Calu3 (cell line): ENCODE results near the gene OR52B2. TPM values are rescaled to one million over a fixed set of nuclear protein-coding genes. Genes with fewer than 3 reads are reported as not detected.

Source experiments
- BruUV-seq: library from RNA; stranded (reverse); fragments of 400-500 nt; replicated peaks from 2 replicates; lab custom pipeline; 2021; lab: Mats Ljungman, UMichigan
- CTCF ChIA-PET: fragments of 300-600 bp; sonication (Branson Sonifier 250); formaldehyde crosslinking; loops from one replicate; lab custom pipeline; 2022; ENCODE audit warnings: antibody characterized with exemption; lab: Charles Lee
- DNase-seq: peaks from one replicate; pipeline ENCODE4 v3.0.0; 2022
- H3K27ac Mint-ChIP-seq: one replicate; pipeline ENCODE4 v1.8.0; 2022; ENCODE audit warnings: mixed read lengths; ENCODE audit not compliant: unreplicated experiment
- H3K27me3 Mint-ChIP-seq: one replicate; pipeline ENCODE4 v1.8.0; 2022; ENCODE audit warnings: mixed read lengths; ENCODE audit not compliant: unreplicated experiment
- H3K36me3 Mint-ChIP-seq: one replicate; pipeline ENCODE4 v1.8.0; 2022; ENCODE audit warnings: mild to moderate bottlenecking, moderate library complexity, mixed read lengths; ENCODE audit not compliant: insufficient read depth, unreplicated experiment
- H3K4me1 Mint-ChIP-seq: one replicate; pipeline ENCODE4 v1.8.0; 2022; ENCODE audit warnings: mild to moderate bottlenecking, low read depth, mixed read lengths; ENCODE audit not compliant: unreplicated experiment
- H3K4me3 Mint-ChIP-seq: one replicate; pipeline ENCODE4 v1.8.0; 2022; ENCODE audit warnings: mild to moderate bottlenecking, low read depth, moderate library complexity, mixed read lengths; ENCODE audit not compliant: unreplicated experiment
- H3K9me3 Mint-ChIP-seq: one replicate; pipeline ENCODE4 v1.8.0; 2022; ENCODE audit warnings: low read depth, mixed read lengths; ENCODE audit not compliant: unreplicated experiment
- intact Hi-C: fragments of 100-400 bp; cut with micrococcal nuclease; formaldehyde crosslinking; loops from one replicate; pipeline ENCODE4 v1.10.0; 2022; ENCODE audit not compliant: unreplicated experiment
- total RNA-seq: library from RNA; stranded (reverse); gene quantifications from 2 replicates; pipeline ENCODE4 v1.2.3, GENCODE V29; 2022
- TF ChIP-seq, protein P1 (sequence below): fragments of 200-600 bp; IDR thresholded peaks from one replicate; pipeline ENCODE4 v1.8.0; 2022; ENCODE audit warnings: antibody characterized with exemption; ENCODE audit not compliant: unreplicated experiment

Gene OR52B2
- total RNA-seq, 1 experiment from 2014 or later: not detected

DNA sequence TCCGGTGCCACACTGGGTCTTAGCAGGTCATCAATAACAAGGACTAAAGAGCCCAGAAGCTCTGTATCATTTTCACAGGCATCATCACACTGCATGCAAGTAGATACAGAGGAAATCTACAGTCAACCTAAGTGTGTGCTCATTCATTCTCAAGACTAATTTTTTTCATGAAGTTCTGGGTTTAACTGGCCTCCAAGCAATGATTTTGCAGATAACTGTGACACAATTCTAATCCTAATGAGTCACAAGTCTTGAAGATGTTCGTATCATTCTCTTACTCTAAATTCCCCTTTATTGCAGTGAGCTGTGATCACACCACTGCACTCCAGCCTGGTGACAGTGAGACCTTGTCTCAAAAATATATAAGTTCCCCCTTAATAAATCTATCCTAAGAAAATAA is 31.4 kb upstream of the OR52B2 start:
- Mint-ChIP-seq H3K9me3 (no peaks in the 10 kb centered on the region), H3K4me3 (no peak overlapping the region), H3K36me3 (no peaks in the 10 kb centered on the region), H3K27me3 (no peaks in the 10 kb centered on the region), H3K4me1 (no peaks in the 10 kb centered on the region), H3K27ac (no peak overlapping the region)
- BruUV-seq: no TSS peak
- intact Hi-C loops: no loop called here
- DNase-seq: no peak
- CTCF ChIA-PET: interaction anchor here (0.8 kb wide), 1 partner anchor 152 kb away, joined by 3 read pairs; no protein-coding TSS in a partner anchor
- TF ChIP-seq, protein P1, sequence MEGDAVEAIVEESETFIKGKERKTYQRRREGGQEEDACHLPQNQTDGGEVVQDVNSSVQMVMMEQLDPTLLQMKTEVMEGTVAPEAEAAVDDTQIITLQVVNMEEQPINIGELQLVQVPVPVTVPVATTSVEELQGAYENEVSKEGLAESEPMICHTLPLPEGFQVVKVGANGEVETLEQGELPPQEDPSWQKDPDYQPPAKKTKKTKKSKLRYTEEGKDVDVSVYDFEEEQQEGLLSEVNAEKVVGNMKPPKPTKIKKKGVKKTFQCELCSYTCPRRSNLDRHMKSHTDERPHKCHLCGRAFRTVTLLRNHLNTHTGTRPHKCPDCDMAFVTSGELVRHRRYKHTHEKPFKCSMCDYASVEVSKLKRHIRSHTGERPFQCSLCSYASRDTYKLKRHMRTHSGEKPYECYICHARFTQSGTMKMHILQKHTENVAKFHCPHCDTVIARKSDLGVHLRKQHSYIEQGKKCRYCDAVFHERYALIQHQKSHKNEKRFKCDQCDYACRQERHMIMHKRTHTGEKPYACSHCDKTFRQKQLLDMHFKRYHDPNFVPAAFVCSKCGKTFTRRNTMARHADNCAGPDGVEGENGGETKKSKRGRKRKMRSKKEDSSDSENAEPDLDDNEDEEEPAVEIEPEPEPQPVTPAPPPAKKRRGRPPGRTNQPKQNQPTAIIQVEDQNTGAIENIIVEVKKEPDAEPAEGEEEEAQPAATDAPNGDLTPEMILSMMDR: no peak

DNA sequence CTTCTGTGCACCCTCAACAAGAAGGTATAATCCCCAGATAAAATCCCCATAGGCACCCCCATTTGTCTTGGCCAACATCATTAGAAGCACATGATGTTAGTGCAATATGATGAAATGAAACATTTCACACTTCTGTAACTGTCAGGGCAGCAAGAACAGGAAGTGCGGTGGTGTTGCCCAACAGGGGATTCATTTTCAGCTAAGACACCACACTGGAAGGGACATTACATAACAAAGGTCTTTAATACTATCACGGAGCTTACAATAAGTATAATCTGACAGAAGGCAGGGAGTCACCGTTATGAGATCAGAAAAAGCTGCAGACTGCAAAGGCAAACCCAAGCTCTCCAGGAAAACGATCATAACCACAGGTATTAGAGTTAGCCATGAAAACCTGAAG is 30.8 kb upstream of the OR52B2 start:
- H3K4me3 Mint-ChIP-seq: no peak overlapping the region
- BruUV-seq: no TSS peak
- TF ChIP-seq, protein P1: no peak
- no peak overlapping the region for H3K27ac Mint-ChIP-seq
- no peaks in the 10 kb centered on the region for H3K4me1 Mint-ChIP-seq
- CTCF ChIA-PET: interaction anchor here (0.8 kb wide), 1 partner anchor 153 kb away, joined by 3 read pairs; no protein-coding TSS in a partner anchor
- H3K27me3 Mint-ChIP-seq: no peaks in the 10 kb centered on the region
- no peak for DNase-seq
- H3K36me3 Mint-ChIP-seq: no peaks in the 10 kb centered on the region
- H3K9me3 Mint-ChIP-seq: no peaks in the 10 kb centered on the region
- intact Hi-C loops: no loop called here

DNA sequence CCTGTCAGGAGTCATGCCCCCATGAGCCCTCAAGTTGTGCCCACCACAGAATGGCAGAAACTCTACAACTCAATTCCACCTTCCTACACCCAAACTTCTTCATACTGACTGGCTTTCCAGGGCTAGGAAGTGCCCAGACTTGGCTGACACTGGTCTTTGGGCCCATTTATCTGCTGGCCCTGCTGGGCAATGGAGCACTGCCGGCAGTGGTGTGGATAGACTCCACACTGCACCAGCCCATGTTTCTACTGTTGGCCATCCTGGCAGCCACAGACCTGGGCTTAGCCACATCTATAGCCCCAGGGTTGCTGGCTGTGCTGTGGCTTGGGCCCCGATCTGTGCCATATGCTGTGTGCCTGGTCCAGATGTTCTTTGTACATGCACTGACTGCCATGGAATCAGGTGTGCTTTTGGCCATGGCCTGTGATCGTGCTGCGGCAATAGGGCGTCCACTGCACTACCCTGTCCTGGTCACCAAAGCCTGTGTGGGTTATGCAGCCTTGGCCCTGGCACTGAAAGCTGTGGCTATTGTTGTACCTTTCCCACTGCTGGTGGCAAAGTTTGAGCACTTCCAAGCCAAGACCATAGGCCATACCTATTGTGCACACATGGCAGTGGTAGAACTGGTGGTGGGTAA is 29.2 kb upstream of the OR52B2 start, which contains the start of gene OR52W1:
OR52W1 (plus strand) TSS at position 51 of the 637 bp plus-strand sequence; CDS start at position 51, 0 bp downstream.
- CTCF ChIA-PET: no interaction called here
- H3K36me3 Mint-ChIP-seq: no peaks in the 10 kb centered on the region

DNA sequence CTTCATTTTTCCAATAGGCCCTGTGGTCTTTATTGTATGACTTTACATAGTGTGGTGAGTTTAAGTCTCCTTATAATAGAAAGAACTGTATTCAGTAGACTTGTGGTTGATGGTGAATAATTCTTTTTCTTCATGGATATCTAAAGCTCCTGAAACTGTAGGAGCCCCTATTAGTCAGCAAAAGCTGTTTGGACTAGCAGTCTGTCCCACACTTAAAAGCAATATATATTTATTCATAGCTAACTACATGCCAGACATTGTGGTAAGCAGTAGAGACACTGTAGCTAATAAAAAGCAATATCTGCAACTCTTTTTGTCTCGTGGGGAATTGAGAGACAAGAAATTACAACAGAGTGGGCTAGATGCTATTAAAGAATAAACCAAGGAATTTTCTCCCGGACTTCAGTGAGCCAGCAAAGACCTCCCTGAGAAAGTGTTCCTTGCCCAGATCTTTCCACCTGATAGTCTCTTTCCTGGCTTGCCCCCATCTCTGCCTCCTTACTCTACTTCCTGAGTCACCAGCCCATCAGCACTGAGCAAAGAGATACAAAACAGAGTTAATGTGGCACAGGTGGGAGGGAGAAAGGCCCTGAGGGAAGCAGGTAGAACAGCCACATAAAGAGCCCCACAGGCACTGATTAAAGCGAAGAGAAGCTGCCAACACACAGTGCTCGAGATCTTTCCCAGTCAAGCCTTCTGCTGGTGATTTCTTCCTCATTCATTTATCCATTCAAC is 27.5 kb upstream of the OR52B2 start:
- Mint-ChIP-seq H3K4me1 (no peaks in the 10 kb centered on the region), H3K4me3 (no peak overlapping the region), H3K36me3 (no peaks in the 10 kb centered on the region), H3K9me3 (no peaks in the 10 kb centered on the region), H3K27me3 (no peaks in the 10 kb centered on the region), H3K27ac (no peak overlapping the region)
- DNase-seq: no peak
- BruUV-seq: no TSS peak
- intact Hi-C loops: no loop called here
- CTCF ChIA-PET: no interaction called here
- TF ChIP-seq, protein P1: no peak

More for the DNA sequence above, 29.2 kb upstream of the OR52B2 start, which contains the start of gene OR52W1:
- TF ChIP-seq, protein P1: no peak
- Mint-ChIP-seq H3K27ac (no peak within 1 kb of the TSS), H3K4me3 (no peak within 1 kb of the TSS), H3K4me1 (no peaks in the 10 kb centered on the region), H3K9me3 (no peaks in the 10 kb centered on the region), H3K27me3 (no peaks in the 10 kb centered on the region)
- no peak for DNase-seq
- BruUV-seq: no TSS peak
- intact Hi-C loops: no loop called here
